ENCODE results near the gene HIVEP3. TPM values are rescaled to one million over a fixed set of nuclear protein-coding genes. Genes with fewer than 3 reads are reported as not detected.
A peak's percentile ranks its signal among the peaks of the same experiment; 100 is the strongest.

HIVEP3 gene
- total RNA-seq, 1 experiment from 2014 or later: 6.0 TPM

DNA sequence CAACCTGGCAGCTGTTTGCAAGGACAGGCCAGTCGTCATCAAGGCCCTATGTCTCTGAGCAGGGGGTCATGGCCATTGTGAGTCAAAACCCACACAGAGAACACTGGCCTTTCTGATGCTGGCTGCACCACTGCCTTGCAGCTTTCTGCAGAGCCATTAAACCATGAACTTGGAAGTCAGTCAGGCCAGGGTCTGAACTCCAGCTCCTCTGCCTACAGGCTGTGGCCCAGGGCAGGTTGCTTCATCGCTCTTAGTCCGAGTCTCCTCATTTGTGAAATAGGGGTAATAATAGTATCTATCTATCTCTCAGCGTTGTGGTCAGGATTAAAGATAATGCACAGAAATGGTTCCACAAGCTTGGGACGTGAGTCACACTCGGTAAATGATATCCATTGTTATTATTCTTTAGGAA is 35.8 kb upstream of the HIVEP3 start:
- intact Hi-C loops (cut with micrococcal nuclease; ENCODE audit: unreplicated experiment): no loop called here
- DNase-seq (ENCODE audit: low read depth, low spot score): peak; percentile 27
- in situ Hi-C loops (cut with HindIII; ENCODE audit: low pct_unique_long_range_greater_than_20kb, low sequenced_read_pairs): no loop called here

GRCh38 chr1:41953291-41953690 is 34.6 kb upstream of the HIVEP3 start:
- no peak for ATAC-seq
- peak overlapping the region; percentile 49 for H3K27ac ChIP-seq (ENCODE audit: low read length)
- no TSS peak for BruUV-seq (replicated peaks)

More for the DNA sequence above, 35.8 kb upstream of the HIVEP3 start:
- POLR2A ChIA-PET: no interaction called here
- Histone ChIP-seq H3K9me3 (ENCODE audit: control insufficient read depth, insufficient read depth, low read depth, low read length) (peaks cover 11% of the 10 kb centered on the region; the same call in 1 of the 2 replicates), H3K27ac (ENCODE audit: low read length) (peak overlapping the region; percentile 41; the same call in 1 of the 2 replicates), H3K36me3 (ENCODE audit: control insufficient read depth, insufficient read depth, low read length) (no peaks in the 10 kb centered on the region), H3K27me3 (ENCODE audit: control insufficient read depth, insufficient read depth, low read length) (no peaks in the 10 kb centered on the region), H3K4me1 (ENCODE audit: control insufficient read depth, insufficient read depth, low read length) (peaks cover 27% of the 10 kb centered on the region), H3K4me3 (ENCODE audit: low read depth in 2 of 2, low read length in 2 of 2) (no peak overlapping the region)
- peak; percentile 79 for ATAC-seq
- TF ChIP-seq REST (IDR thresholded peaks at IDR 0.05; ENCODE audit: insufficient read depth in 1 of 2, low read depth in 2 of 2, low read length in 1 of 2): no peak
- no peak for TF ChIP-seq CTCF (IDR thresholded peaks at IDR 0.05)
- TF ChIP-seq POLR2AphosphoS5 (IDR thresholded peaks at IDR 0.05; ENCODE audit: low read depth, low read length): no peak
- TF ChIP-seq SIN3A (IDR thresholded peaks at IDR 0.05; ENCODE audit: borderline replicate concordance, insufficient read depth, low read depth, low read length): no peak
- TF ChIP-seq TCF7L2 (IDR thresholded peaks at IDR 0.05; ENCODE audit: low read depth, low read length): no peak
- no TSS peak for BruUV-seq (replicated peaks)
- CTCF ChIA-PET: interaction anchor here (0.6 kb wide), 1 partner anchor 222 kb away, joined by 3 read pairs; no protein-coding TSS in a partner anchor

More at GRCh38 chr1:41953291-41953690, 34.6 kb upstream of the HIVEP3 start:
- DNase-seq (ENCODE audit: low read depth, low spot score): no peak
- Histone ChIP-seq H3K4me3 (ENCODE audit: low read depth in 2 of 2, low read length in 2 of 2) (no peak overlapping the region), H3K36me3 (ENCODE audit: control insufficient read depth, insufficient read depth, low read length) (no peaks in the 10 kb centered on the region), H3K4me1 (ENCODE audit: control insufficient read depth, insufficient read depth, low read length) (peaks cover 27% of the 10 kb centered on the region), H3K9me3 (ENCODE audit: control insufficient read depth, insufficient read depth, low read depth, low read length) (peaks cover 11% of the 10 kb centered on the region; the same call in 1 of the 2 replicates), H3K27me3 (ENCODE audit: control insufficient read depth, insufficient read depth, low read length) (no peaks in the 10 kb centered on the region)
- intact Hi-C loops (cut with micrococcal nuclease; ENCODE audit: unreplicated experiment): no loop called here
- TF ChIP-seq REST (IDR thresholded peaks at IDR 0.05; ENCODE audit: insufficient read depth in 1 of 2, low read depth in 2 of 2, low read length in 1 of 2) (no peak), CTCF (IDR thresholded peaks at IDR 0.05) (no peak), SIN3A (IDR thresholded peaks at IDR 0.05; ENCODE audit: borderline replicate concordance, insufficient read depth, low read depth, low read length) (no peak), POLR2AphosphoS5 (IDR thresholded peaks at IDR 0.05; ENCODE audit: low read depth, low read length) (no peak), TCF7L2 (IDR thresholded peaks at IDR 0.05; ENCODE audit: low read depth, low read length) (no peak)
- ChIA-PET CTCF (no interaction called here), POLR2A (no interaction called here)
- in situ Hi-C loops (cut with HindIII; ENCODE audit: low pct_unique_long_range_greater_than_20kb, low sequenced_read_pairs): no loop called here

Measured in Panc1 (cell line).